Effector CD8-positive, alpha-beta T cell (primary cell): Measurements from ENCODE around the gene ZNF311.
A peak's percentile ranks its signal among the peaks of the same experiment; 100 is the strongest.

Experiments
- DNase-seq: peaks from one replicate; lab custom pipeline; 2025; lab: John Stamatoyannopoulos, UW
- total RNA-seq, 4 experiments: gene quantifications; one replicate each; lab custom pipeline; 2026; lab: John Stamatoyannopoulos, UW

ZNF311 gene
- 0 to 1.3 (median 0.23) reads per million in 4 experiments for total RNA-seq

GRCh38 chr6:29005183-29005885 lies at the start of gene ZNF311:
ZNF311 (minus strand) TSS chr6:29005315; CDS start chr6:29003954, 1,361 bp downstream.
- no peak for DNase-seq

- no peak for DNase-seq
Measured at GRCh38 chr6:29051680-29052079, 46.6 kb upstream of the ZNF311 start.

DNA sequence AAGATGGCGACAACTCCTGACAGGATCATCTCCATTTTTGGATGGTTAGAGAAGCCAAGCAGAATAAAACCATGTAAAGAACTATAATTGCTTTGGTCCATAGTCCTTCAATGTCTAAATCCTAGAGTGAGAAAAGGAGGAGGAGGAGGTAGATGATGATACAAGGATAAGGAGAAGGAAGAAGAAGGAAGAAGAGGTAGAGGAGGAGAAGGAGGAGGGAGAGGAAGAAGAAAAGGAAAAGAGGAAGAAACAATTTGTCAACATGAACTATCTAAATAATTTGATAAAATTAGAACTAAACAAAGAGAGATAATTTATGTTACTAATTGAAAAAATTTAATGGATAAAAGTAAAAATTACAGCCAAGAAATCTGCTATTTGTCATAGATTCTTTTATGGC lies 40.0 kb upstream of the ZNF311 start, which contains the start of gene OR2W1:
Gene OR2W1 (minus strand): TSS at position 101 of the 400 bp plus-strand sequence. CDS start 0 bp downstream, at position 101.
- DNase-seq, result no peak

DNA sequence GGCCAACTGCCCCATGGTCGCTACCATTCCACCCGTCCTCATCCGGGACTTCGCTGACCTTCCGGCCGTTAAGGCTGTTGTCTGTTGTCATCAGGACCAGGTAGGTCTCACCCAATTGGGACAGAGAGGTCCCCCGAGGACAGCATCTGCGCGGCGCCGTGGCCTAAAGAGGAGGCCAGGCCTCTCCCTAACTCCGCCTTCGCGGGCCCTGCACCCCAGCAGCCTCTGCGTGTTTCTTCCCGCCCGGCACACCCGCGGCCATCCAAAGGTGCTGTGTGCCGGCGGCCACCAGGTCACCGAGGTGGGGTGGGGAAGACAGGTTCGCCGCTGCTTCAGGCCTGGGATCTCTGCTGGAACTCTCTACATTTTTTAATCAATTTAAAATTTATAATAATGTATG lies 30.8 kb upstream of the ZNF311 start:
- no peak for DNase-seq

GRCh38 chr6:29028821-29029220 lies 23.7 kb upstream of the ZNF311 start:
- DNase-seq, result no peak

GRCh38 chr6:29025927-29026585 lies 20.9 kb upstream of the ZNF311 start:
- no peak for DNase-seq

DNA sequence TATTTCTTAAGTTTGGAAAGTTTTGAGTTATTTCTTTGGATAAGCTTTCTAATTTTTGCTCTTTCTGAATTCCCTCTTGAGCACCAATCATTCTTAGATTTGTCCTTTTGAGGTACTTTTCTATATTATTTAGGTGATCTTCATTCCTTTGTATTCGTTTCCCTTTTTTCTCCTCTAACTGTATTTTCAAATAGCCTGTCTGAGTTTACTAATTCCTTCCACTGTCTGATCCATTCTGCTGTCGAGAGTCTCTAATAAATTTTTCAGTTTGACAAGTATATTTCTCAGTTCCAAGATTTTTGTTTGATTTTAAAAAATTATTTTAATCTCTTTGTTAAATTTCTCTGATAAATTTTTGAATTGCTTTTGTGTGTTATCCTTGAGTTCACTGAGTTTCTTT lies 16.3 kb upstream of the ZNF311 start:
- DNase-seq, result no peak

- DNase-seq, result no peak
Measured at GRCh38 chr6:29019629-29020028, 14.5 kb upstream of the ZNF311 start.

DNA sequence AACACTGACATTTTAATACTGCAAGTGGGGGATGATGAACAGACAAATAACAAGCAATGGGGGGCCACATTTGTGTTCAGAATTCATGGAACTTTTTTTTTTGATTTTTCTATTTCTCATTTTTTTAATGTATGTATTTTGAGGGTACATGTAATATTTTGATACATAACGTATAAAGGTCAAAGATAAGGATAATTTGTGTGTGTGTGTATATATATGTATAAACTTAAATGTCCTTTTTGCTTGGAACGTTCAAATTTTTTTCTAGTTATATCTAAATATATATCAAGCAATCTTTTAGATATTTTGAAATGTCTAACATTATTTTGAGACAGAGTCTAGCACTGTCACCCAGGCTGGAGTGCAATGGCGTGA lies 12.3 kb upstream of the ZNF311 start:
- no peak for DNase-seq

DNA sequence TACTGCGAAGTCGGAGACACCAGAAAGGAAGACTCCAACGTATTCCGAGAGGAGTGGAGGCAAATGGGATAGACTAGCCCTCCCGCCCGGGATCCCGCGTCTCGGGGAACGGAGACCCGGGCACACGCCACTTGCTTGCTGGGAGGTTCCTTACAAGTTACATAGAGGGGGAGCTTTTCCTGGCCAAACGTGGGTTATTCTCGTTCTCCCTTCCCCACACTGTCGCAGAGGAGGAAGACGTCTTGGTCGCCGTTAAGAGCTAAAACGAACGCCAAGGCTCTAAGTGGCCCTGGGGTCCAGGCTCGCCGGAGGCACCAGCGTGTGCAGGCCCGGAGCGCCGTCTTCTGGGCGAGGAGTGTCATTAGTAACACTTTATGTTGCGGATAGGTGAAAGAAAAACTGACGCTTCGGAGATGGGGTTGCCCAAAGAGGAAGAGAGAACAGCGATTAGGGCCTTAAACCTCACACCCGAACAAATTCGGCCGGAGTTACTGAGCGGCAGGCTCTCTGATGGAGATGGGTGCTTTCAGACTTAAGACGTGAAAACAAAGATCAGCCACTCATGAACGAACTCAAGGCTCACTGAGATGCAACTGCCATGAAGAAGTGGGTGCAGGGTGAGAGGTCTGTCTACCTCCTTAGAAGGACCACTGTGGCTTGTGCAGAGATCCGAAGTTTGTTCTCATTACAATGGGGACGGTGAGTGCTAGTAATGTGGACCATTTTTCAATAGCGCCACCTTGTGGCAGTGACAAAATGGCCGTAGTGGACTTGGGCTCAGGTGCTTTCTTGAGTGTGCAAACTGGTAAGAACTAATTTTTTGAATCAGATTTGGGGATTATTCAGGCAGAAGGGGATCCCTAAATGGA lies 11.7 kb upstream of the ZNF311 start:
- DNase-seq, result peak; percentile 80

GRCh38 chr6:29014729-29015608 lies 9.9 kb upstream of the ZNF311 start:
- no peak for DNase-seq

GRCh38 chr6:29011276-29011734 lies 6.2 kb upstream of the ZNF311 start:
- DNase-seq, result peak; percentile 18

DNA sequence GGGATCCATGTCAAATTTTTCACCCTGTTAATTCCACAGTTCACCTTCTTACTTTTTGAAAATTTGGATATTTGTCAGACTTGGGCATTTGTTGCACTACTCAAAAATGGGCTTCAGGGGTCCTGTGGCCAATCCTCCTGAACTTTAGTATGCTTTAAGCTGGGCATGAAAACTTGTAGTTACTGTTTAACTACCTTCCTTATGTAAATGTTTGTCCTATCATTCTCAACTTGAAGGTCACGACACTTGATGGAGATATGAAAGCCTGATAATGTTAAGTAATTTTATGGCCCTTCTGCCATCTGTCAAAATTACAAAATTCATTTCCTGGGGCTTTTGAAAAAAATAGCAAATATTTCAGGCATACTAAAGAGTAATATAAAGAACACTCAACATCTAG lies 4.2 kb upstream of the ZNF311 start:
- no peak for DNase-seq

- DNase-seq, result no peak
Measured at GRCh38 chr6:29008089-29008488, 3.0 kb upstream of the ZNF311 start.

DNA sequence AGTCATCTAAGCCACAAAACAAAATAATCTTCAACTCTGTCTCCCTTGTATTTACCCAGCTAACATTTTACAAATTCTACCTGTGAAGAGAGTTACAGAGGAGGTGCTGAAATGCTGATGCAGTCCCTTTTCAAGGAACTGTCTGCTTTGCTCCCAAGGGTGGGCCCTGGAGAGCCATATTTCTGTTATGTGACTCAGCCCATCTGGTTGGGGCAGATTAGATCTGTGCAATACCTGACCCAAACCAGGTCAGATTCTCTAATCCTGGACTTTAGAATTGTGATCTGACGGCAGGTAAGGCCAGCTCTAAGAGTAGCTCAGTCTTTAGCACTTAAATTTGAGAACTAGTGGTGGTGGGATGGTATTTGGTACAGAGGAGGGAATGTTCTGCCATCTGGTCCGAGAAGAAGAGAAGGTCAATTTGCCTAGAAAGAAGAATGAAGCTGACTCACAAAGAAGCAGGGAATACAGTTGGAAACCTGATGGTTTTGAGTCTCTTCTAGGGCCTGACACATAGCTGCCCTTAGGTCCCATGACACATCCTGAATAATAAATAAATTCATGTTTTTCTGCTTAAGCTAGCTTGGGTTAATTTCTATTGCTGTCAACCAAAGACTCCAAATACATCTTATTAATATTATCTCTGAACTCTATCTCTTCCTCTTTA lies 8.1 kb downstream of the ZNF311 start:
- no peak for DNase-seq

- DNase-seq, result no peak
Measured at GRCh38 chr6:28995093-28995650, 9.9 kb downstream of the ZNF311 start.

DNA sequence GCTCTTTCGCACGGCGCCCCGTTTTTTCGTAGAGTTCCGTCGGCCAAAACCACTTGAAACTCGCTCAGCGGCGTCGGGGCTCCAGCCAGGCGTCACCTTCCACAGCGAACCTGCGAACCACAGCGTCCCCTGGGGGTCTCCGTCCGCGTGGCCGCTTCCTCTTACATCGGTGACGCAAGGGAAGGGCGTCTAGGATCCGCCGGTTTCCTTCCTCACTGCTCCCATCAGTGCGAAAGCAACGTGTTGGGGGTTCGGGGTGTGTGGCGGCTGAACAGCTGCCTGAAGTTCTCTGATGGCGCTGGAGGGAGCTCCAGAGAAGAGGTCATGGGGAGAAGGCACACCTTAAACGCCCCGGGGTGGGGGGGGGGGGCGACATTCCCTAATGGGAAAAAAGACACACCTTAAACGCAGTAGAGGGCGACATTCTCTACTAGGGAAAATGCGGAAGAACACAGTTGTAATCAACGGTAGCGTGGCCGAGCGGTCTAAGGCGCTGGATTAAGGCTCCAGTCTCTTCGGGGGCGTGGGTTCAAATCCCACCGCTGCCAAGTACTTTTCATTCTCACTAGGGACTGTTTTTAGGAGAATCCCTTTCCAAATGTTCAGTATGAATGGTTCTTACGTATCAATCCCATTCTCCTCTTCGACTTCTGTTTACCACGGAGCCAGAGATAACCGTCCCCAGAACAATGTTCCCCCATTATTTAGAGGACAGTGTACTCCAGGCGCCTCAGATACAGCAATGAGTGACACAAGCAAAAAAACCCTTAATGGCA lies 16.4 kb downstream of the ZNF311 start:
- DNase-seq, result peak; percentile 52

DNA sequence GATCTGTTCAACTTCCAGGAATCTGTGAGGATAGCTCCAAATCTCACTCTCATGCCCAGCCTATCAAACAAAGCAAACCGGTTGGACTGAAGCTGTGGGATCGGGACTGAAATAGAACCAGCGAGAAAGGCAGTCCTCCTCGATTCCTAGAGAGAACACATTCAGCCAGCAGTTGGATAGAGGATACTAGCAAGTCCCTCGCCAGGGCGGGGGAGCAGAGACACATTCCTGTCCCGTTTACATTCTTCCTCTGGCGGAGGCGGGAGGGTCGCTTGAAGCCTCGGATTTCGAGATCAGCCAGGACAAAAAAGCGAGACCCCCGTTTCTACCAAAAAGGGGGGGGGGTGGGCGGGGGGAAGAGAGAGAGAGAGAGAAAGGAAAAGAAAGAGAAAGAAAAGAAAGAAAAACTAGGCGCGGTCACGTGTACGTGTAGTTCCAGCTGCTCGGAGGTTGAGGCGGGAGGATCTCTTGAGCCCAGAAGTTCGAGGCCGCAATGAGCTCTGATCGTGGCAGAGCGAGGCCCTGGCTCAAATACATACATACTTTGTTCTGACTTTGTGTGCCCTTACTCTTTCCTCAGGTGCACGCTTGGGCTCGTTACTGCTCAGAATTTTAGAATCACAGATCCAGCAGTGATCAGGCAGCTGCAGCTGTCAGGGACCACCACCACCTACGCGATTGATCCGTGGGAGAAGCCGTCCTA lies 19.5 kb downstream of the ZNF311 start:
- DNase-seq, result no peak

DNA sequence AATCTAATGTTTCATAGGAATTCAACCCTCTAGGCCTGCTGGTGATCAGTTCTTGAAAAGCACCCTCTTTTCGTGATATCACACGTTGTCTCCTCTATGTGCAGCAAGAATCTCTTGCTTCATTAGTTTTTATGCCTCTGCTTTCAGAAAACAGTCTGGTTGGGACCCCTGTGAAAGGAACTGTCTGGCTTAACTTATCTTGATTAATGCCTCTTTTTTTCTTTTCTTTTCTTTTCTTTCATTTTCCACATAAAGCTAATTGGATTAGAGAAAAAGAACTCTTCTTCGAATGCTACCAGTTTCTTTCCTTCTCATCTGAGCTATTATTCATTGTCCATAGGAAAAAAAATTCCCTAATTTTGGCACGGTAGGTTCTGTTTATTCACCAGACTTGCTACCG lies 21.3 kb downstream of the ZNF311 start:
- DNase-seq, result no peak
